Stomach (tissue), 9 donors: ENCODE data around the gene SPP1. TPM values are rescaled to one million over a fixed set of nuclear protein-coding genes. Genes with fewer than 3 reads are reported as not detected.
A peak's percentile ranks its signal among the peaks of the same experiment; 100 is the strongest.

ENCODE experiments used
- DNase-seq, 2 donors: peaks; one replicate each; pipeline versions ENCODE4 v3.0.0 to v3.0.0-alpha.2; 2013 to 2019
- H3K27ac ChIP-seq, 5 donors: fragments of 200-600 bp in 4 of 5; sonication (generic) in 4 of 5; one replicate each; pipeline ENCODE4 v1.5.1; 2013 to 2019; ENCODE audit warnings: mild to moderate bottlenecking in 1 of 5, moderate library complexity in 1 of 5
- H3K27me3 ChIP-seq, 3 donors: fragments of 200-600 bp; sonication (generic); one replicate each; pipeline ENCODE4 v1.5.1; 2017 to 2019; ENCODE audit warnings: mixed run types in 1 of 3
- H3K36me3 ChIP-seq, 4 donors: fragments of 200-600 bp; sonication (generic); 1 replicate in 3 of 4; 2 replicates in 1 of 4; pipeline ENCODE4 v1.5.1; 2016 to 2019
- H3K4me1 ChIP-seq, 4 donors: fragments of 200-600 bp; sonication (generic); one replicate each; pipeline ENCODE4 v1.5.1; 2016 to 2019
- H3K4me3 ChIP-seq, 4 donors: fragments of 200-600 bp; sonication (generic) in 3 of 4; one replicate each; pipeline ENCODE4 v1.5.1; 2016 to 2019; ENCODE audit warnings: mild to moderate bottlenecking in 1 of 4
- H3K9me3 ChIP-seq, 4 donors: fragments of 200-600 bp; sonication (generic); one replicate each; pipeline ENCODE4 v1.5.1; 2016 to 2019
- EP300 ChIP-seq: sonication (generic); formaldehyde crosslinking; IDR thresholded peaks from one replicate; pipeline ENCODE4 v1.6.1; 2017; ENCODE audit warnings: antibody characterized with exemption
- POLR2A ChIP-seq, 4 donors: fragments of 450-650 bp; IDR thresholded peaks; one replicate each; pipeline ENCODE4 v1.6.1; 2016; ENCODE audit warnings: antibody characterized with exemption in 4 of 4, control low read depth in 2 of 4, mild to moderate bottlenecking in 1 of 4, moderate library complexity in 1 of 4
- POLR2AphosphoS5 ChIP-seq, 3 donors: sonication (generic); formaldehyde crosslinking; IDR thresholded peaks; one replicate each; pipeline ENCODE4 v1.6.1; 2016; ENCODE audit warnings: antibody characterized with exemption in 3 of 3
- WGBS, 5 donors: extraction: QIAGEN DNeasy Blood & Tissue Kit in 3 of 5; methylation state at CpG; one replicate each; pipeline versions ENCODE4 v1.1.5 to v1.1.7; 2013 to 2018; 5-methylcytosine and 5-hydroxymethylcytosine counted together
- intact Hi-C: fragments of 100-400 bp; cut with DNase I; formaldehyde crosslinking; loops from one replicate; pipeline ENCODE4 v1.15.1; 2023; ENCODE audit warnings: low total_unique reads
- polyA plus RNA-seq, 3 donors: library from polyadenylated mRNA; stranded (reverse); fragments of 200-250 nt; gene quantifications; one replicate each; pipeline ENCODE4 v1.2.3, GENCODE V29; 2013
- total RNA-seq, 5 donors: library from RNA; depleted of rRNA; stranded (reverse); fragments of >200 nt; gene quantifications; one replicate each; pipeline versions ENCODE4 v1.1.0 to v1.2.3, GENCODE V29; 2014 to 2016
- TF ChIP-seq, protein P1 (sequence below), 7 experiments: fragments of 450-650 bp in 4 of 7; fragments of 200-600 bp in 3 of 7; sonication (generic) in 3 of 7; IDR thresholded peaks; one replicate each; pipeline ENCODE4 v1.5.1; 2016 to 2019; ENCODE audit warnings: antibody characterized with exemption in 7 of 7, control low read depth in 2 of 7, mild to moderate bottlenecking in 1 of 7
- donor health status: healthy with polysubstance abuse.
- donor health status: Bipolar disorder and iron deficiency.
- donor health status: healthy.

The SPP1 gene
- total and polyA plus RNA-seq, 8 donors, result 2.3 to 80.8 (median 10.9) TPM

DNA sequence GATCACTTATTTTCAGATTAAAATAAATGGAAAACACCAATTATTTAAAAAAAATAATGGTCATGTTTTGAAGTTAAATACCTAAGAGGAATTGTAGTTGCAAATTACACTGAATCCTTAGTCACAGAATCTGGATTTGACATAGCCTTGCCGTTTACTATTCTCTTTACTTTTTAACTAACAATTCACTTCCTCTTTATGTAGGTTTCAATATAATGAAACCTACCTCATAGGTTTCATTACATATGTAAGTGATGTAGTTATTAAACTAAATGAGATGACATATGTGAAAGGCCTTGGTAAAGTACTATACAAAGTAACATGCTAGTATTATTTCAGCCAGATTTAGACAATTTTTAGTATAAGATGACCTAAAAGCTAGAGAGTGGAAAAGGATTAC lies 6.5 kb downstream of the SPP1 start:
- intact Hi-C loops, result no loop called here
- H3K27ac ChIP-seq, result no peak overlapping the region
- no peaks in the 10 kb centered on the region for H3K4me1 ChIP-seq
- H3K27me3 ChIP-seq, result peaks cover 0 to 3% (median 0%) of the 10 kb centered on the region in 3 donors
- TF ChIP-seq POLR2AphosphoS5 (IDR thresholded peaks at IDR 0.05) (no peak), EP300 (no peak), POLR2A (IDR thresholded peaks at IDR 0.05) (no peak)
- TF ChIP-seq, protein P1, sequence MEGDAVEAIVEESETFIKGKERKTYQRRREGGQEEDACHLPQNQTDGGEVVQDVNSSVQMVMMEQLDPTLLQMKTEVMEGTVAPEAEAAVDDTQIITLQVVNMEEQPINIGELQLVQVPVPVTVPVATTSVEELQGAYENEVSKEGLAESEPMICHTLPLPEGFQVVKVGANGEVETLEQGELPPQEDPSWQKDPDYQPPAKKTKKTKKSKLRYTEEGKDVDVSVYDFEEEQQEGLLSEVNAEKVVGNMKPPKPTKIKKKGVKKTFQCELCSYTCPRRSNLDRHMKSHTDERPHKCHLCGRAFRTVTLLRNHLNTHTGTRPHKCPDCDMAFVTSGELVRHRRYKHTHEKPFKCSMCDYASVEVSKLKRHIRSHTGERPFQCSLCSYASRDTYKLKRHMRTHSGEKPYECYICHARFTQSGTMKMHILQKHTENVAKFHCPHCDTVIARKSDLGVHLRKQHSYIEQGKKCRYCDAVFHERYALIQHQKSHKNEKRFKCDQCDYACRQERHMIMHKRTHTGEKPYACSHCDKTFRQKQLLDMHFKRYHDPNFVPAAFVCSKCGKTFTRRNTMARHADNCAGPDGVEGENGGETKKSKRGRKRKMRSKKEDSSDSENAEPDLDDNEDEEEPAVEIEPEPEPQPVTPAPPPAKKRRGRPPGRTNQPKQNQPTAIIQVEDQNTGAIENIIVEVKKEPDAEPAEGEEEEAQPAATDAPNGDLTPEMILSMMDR (IDR thresholded peaks at IDR 0.05), result no peak
- no peak overlapping the region for H3K4me3 ChIP-seq
- no peaks in the 10 kb centered on the region for H3K36me3 ChIP-seq
- WGBS, 5 donors, result 64 to 87% (median 78%) methylated on average over 1 of the region's 1 CpG
- no peaks in the 10 kb centered on the region for H3K9me3 ChIP-seq
- no peak for DNase-seq

DNA sequence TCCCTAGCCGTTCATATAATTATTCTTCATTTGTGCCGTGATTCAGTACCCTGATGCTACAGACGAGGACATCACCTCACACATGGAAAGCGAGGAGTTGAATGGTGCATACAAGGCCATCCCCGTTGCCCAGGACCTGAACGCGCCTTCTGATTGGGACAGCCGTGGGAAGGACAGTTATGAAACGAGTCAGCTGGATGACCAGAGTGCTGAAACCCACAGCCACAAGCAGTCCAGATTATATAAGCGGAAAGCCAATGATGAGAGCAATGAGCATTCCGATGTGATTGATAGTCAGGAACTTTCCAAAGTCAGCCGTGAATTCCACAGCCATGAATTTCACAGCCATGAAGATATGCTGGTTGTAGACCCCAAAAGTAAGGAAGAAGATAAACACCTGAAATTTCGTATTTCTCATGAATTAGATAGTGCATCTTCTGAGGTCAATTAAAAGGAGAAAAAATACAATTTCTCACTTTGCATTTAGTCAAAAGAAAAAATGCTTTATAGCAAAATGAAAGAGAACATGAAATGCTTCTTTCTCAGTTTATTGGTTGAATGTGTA lies 7.0 kb downstream of the SPP1 start:
- Histone ChIP-seq H3K4me1 (no peaks in the 10 kb centered on the region), H3K4me3 (no peak overlapping the region), H3K27me3 (peaks cover 0 to 3% (median 0%) of the 10 kb centered on the region in 3 donors), H3K36me3 (no peaks in the 10 kb centered on the region), H3K9me3 (no peaks in the 10 kb centered on the region), H3K27ac (no peak overlapping the region)
- DNase-seq, result no peak
- intact Hi-C loops, result no loop called here
- TF ChIP-seq EP300, result no peak
- TF ChIP-seq, protein P1 (IDR thresholded peaks at IDR 0.05), result no peak
- TF ChIP-seq POLR2A (IDR thresholded peaks at IDR 0.05), result no peak
- no peak for TF ChIP-seq POLR2AphosphoS5 (IDR thresholded peaks at IDR 0.05)
- WGBS, 5 donors, result 86 to 90% (median 89%) methylated on average over 13 of the region's 13 CpGs

DNA sequence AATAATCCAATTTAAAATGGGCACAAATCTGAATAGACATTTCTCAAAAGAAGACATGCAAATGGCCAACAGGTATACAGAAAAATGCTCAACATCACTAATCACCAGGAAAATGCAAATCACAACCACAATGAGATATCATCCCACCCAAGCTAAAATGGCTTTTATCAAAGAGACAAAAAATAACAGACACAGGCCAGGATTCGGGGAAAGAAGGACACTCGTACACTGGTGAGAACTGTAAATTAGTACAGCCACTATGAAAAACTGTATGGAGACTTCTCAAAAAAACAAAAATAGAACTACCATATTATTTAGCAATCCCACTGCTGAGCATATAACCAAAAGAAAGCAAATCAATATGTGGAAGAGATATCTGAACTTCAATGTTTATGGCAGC lies 8.5 kb downstream of the SPP1 start:
- Histone ChIP-seq H3K36me3 (no peaks in the 10 kb centered on the region), H3K4me1 (no peaks in the 10 kb centered on the region), H3K27ac (no peak overlapping the region), H3K9me3 (no peaks in the 10 kb centered on the region), H3K27me3 (no peaks in the 10 kb centered on the region), H3K4me3 (no peak overlapping the region)
- intact Hi-C loops, result no loop called here
- WGBS, 5 donors, result 89 to 97% (median 95%) methylated on average over 2 of the region's 2 CpGs
- no peak for TF ChIP-seq POLR2A (IDR thresholded peaks at IDR 0.05)
- TF ChIP-seq, protein P1 (IDR thresholded peaks at IDR 0.05), result no peak
- no peak for DNase-seq

DNA sequence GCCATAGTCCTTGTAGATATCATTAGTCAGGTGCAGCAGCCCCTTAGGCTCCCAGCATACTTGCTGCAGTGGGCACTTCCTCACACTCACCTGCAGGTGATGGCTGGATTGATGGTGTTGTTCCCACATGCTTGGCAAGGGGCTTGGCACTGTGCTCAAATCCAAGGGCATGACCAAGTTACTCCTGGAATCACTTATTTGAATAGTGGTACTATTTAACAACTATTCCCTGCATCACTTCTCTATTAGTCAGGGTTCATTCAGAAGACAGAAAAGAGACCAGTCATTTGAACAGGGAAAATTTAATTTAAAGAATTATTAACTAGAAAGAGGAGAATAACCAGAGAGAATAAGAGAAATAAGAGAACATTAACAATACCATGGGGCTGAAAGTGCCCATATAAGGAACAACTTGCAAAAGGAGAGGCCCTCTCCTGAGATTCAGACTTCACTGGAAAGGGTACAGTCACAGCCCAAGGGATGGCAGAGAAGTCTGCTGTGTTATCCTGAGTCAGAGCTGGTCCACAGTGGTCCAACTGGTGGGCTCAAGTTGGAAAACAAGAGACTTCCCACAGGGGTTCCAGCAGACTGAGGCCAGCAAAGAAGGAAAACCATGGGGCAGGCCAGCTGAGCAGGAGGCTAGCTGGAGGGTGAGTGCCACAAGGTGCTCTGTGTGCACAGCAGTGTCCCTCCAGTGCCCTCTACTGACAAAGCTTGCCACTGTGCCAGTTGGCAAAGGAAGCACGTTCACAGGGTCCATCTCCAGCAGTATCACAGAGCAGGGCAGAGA lies 9.8 kb downstream of the SPP1 start:
- H3K4me3 ChIP-seq, result no peak overlapping the region
- H3K9me3 ChIP-seq, result no peaks in the 10 kb centered on the region
- H3K27ac ChIP-seq, result no peak overlapping the region
- H3K36me3 ChIP-seq, result no peaks in the 10 kb centered on the region
- no peaks in the 10 kb centered on the region for H3K4me1 ChIP-seq
- 0 to 2% (median 0%) methylated on average over 1 of the region's 1 CpG for WGBS, 5 donors
- no peaks in the 10 kb centered on the region for H3K27me3 ChIP-seq
- TF ChIP-seq, protein P1 (IDR thresholded peaks at IDR 0.05), result peak in 5 of 7 experiments; percentile 12 to 30 (median 22)
- TF ChIP-seq POLR2AphosphoS5 (IDR thresholded peaks at IDR 0.05) (no peak), EP300 (no peak), POLR2A (IDR thresholded peaks at IDR 0.05) (no peak)
- intact Hi-C loops, result no loop called here
- DNase-seq, result peak; percentile 46 to 75
